ENCODE measurements around the gene VKORC1. TPM values are rescaled to one million over a fixed set of nuclear protein-coding genes. Genes with fewer than 3 reads are reported as not detected.

VKORC1 gene
- polyA plus RNA-seq, 1 donor: 58.1 TPM

DNA sequence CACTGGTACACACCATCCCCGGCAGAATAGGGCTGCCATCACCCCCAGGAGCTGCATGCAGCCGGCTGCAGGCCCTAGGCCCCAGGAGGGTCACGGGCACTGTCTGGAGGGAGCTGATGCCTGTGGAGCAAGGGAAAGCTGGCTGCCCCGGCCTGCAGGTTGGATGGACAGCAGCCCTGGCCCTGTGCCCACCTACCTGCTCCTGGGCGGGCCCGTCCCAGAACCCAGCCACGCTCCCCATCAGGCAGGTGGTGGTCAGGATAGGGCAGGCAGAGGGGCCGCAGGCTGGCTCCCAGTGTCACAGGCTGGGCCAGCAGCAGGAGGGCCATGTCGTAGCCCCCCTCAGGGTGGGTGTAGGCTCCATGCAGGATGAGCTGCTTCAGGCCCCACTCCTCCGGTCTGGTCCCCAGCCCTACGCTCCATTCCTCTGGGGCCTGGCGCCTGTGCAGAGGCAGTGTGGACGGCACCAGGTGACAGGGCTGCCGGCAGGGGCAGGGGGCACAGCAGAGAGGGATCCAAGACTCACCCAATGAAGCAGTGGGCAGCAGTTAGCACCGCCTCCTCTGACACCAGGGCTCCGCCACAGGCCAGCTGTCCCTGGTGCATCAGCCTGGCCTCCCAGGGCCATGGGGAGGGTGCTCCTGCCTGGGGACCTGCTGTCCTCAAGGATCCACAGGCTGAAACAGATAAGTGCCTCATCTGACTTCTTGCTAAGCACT, 9.9 kb downstream of the VKORC1 start:
- DNase-seq: no peak

DNA sequence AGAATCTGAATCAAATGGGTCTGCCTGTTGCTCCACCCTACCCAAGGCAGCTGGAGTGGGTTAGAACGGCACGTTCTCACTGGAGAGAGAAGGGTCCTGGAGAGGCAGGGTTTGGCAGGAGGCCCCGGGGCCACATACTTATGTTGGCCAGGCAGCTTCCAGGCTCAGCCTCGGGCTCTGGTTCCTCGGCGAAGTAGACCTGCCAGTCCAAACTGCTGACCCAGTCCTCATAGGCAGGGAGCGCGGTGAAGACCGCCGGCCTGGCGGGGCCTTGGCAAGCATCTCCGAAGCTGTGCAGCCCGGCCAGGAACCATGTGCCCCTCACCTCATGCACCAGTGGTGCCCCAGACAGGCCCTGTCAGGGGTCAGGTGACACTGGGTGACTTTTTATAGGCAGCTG, 10.6 kb downstream of the VKORC1 start:
- no peak for DNase-seq

DNA sequence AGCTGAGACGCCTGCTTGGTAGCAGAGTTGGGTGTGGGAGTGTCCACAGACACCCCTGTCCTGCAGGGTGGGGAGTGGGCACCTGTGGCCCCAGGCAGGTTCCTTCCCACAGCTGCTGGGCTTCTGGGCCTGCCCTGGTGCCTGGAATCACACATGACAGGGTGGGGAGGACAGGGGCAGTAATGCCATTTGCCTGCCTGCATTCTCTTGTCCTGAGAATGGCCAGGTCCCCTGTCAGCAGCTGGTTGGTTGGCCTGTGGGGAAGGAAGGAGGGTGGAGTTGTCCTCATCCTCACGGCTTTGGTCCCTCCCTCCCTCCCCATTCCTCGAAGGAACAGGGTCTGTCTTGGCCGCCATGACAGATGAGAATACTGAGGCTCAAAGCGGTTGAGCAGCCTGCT, 11.0 kb downstream of the VKORC1 start:
- no peak for DNase-seq

DNA sequence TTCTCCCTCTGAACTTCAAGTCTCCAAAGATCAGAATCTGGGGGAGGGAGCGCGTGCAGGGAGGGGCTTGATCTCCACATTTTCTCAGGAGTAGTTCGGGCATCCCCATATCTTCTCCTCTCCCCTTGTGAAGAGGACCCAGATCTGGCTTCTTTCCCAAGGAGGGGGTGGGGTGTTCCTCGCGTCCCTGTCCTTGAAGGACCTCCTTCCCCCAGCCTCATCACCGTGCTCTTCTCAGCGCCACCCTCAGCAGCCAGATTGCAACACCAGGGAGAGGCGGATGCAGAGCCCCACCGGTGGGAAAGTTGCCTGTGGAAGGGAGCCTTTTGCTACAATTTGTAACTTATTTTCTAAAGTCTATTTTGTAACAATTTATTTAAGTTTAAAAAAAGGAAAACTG, 11.5 kb downstream of the VKORC1 start:
- no peak for DNase-seq

DNA sequence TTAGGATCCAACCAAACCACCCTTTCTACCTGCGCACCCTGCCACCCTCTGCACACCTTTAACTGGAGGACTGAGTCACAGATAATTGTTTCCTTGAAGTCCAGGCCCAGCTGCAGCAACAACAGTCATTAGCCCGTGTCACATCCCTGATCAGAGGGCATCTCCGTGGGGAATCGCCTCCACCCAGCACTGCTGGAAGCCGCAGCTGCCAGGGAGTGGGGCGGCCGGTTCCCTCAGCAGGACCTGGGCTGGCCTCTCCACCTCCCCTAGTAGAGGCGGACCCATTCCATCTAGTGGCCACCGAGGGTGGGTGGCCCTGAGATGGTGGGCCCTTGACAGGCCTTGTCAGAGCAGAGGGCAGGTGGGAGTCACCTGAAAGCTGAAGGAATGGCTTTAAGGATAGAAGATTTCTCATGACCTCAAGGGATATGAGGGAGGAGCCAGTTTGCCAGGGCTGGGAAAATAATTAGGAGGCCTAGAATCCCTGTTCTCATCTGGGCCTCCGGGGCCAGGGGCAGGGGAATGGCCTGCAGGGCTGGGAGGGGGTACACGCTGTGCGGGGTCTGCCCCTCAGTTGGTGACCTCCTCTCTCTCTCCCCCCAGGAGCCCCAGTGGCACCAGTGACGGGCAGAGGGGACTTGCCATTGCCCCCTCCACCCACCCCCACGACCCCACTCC, 12.1 kb downstream of the VKORC1 start:
- DNase-seq: no peak

DNA sequence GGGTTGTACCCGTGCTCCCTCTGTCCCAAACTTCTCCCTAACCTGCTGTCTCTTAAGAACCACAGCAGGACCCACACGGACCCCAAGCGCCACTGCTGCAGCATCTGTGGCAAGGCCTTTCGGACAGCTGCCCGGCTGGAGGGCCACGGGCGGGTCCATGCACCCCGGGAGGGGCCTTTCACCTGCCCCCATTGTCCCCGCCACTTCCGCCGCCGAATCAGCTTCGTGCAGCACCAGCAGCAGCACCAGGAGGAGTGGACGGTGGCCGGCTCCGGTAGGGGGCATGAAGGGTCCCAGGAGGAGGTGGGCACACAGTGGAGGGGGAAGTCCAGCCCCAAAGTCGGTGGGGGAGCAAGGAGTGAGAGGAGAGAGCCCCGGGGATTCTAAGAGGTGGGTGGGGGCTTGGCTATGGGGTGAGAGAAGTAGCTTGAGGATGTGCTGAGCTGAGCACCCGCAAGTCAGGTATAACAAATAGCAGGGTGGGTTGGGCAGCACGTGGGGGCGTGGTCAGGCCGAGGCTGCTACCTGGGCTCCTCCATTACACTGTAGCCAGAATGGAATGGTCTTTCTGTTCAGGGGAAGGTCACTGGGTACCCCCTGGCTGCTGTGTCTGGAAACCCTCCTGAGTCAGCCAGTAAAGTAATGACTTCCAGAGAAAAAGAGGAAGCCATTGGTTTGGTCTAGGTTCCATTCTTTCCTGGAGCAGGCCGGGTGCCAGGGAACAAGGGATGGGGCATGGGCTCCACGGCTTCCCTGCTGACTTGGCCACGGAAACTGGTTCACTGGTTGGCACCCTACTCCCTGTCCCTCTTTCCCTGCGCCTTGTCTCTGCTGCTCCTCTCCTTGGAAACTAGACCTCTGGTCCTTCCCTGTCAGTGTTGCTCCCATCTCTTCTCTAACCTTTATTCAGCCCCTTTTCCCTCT, 12.9 kb downstream of the VKORC1 start:
- no peak for DNase-seq

DNA sequence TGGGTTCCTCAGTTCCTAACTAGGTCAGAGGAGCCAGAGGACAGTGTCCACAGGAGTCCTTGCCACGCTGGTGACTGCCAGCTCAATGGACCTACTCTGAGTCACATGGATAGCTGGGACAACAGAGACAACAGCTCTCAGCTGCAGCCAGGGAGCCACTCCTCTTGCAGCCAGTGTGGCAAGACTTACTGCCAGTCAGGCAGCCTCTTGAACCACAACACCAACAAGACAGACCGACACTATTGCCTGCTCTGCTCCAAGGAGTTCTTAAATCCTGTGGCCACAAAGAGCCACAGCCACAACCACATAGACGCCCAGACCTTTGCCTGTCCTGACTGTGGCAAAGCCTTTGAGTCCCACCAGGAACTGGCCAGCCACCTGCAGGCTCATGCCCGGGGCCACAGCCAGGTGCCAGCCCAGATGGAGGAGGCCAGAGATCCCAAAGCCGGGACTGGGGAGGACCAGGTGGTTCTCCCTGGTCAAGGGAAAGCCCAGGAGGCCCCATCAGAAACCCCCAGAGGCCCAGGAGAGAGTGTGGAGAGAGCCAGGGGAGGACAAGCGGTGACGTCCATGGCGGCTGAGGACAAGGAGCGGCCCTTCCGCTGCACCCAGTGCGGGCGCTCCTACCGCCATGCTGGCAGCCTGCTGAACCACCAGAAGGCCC, 13.7 kb downstream of the VKORC1 start:
- DNase-seq: no peak

DNA sequence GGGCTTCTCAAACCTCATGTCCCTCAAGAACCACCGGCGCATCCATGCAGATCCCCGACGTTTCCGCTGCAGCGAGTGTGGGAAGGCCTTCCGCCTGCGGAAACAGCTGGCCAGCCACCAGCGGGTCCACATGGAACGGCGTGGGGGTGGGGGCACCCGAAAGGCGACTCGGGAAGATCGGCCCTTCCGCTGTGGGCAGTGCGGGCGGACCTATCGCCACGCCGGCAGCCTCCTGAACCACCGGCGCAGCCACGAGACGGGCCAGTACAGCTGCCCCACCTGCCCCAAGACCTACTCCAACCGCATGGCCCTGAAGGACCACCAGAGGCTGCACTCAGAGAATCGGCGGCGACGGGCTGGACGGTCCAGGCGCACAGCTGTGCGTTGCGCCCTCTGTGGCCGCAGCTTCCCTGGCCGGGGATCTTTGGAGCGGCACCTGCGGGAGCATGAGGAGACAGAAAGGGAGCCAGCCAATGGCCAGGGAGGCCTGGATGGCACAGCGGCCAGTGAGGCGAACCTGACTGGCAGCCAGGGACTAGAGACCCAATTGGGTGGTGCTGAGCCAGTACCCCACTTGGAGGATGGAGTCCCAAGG, 14.5 kb downstream of the VKORC1 start:
- no peak for DNase-seq

DNA sequence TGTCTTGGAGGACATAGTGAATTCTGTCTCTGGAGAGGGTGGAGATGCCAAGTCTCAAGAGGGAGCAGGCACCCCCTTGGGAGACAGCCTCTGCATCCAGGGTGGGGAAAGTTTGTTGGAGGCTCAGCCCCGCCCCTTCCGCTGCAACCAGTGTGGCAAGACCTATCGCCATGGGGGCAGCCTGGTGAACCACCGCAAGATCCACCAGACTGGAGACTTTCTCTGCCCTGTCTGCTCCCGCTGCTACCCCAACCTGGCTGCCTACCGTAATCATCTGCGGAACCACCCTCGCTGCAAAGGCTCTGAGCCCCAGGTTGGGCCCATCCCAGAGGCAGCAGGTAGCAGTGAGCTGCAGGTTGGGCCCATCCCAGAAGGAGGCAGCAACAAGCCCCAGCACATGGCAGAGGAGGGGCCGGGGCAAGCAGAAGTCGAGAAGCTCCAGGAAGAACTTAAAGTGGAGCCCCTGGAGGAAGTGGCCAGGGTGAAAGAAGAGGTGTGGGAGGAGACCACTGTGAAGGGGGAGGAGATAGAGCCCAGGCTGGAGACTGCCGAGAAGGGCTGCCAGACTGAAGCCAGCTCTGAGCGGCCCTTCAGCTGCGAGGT, 15.2 kb downstream of the VKORC1 start:
- DNase-seq: no peak

DNA sequence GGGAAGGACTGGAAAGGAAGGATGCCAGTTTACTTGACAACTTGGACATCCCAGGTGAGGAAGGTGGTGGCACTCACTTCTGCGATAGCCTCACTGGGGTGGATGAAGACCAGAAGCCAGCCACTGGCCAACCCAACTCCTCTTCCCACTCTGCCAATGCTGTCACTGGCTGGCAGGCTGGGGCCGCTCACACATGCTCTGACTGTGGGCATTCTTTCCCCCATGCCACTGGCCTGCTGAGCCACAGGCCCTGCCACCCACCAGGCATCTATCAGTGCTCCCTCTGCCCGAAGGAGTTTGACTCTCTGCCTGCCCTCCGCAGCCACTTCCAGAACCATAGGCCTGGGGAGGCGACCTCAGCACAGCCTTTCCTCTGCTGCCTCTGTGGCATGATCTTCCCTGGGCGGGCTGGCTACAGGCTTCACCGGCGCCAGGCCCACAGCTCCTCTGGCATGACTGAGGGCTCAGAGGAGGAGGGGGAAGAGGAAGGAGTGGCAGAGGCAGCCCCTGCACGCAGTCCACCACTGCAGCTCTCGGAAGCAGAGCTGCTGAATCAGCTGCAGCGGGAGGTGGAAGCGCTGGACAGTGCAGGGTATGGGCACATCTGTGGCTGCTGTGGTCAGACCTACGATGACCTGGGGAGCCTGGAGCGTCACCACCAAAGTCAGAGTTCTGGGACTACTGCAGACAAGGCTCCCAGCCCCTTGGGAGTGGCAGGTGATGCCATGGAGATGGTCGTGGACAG, 15.8 kb downstream of the VKORC1 start:
- DNase-seq: no peak

DNA sequence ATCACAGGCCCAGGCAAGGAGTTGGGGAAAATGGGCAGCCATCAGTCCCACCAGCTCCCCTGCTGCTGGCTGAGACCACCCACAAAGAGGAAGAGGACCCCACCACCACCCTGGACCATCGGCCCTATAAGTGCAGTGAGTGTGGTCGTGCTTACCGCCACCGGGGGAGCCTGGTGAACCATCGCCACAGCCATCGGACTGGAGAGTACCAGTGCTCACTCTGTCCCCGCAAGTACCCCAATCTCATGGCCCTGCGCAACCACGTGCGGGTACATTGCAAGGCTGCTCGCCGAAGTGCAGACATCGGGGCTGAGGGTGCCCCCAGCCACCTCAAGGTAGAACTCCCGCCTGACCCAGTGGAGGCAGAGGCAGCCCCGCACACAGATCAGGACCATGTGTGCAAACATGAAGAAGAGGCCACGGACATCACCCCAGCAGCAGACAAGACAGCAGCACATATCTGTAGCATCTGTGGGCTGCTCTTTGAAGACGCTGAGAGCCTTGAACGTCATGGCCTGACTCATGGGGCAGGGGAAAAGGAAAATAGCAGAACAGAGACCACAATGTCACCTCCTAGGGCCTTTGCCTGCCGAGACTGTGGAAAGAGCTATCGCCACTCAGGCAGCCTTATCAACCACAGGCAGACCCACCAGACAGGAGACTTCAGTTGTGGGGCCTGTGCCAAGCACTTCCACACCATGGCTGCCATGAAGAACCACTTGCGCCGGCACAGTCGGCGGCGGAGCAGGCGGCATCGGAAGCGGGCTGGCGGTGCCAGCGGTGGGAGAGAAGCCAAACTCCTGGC, 16.8 kb downstream of the VKORC1 start:
- no peak for DNase-seq

DNA sequence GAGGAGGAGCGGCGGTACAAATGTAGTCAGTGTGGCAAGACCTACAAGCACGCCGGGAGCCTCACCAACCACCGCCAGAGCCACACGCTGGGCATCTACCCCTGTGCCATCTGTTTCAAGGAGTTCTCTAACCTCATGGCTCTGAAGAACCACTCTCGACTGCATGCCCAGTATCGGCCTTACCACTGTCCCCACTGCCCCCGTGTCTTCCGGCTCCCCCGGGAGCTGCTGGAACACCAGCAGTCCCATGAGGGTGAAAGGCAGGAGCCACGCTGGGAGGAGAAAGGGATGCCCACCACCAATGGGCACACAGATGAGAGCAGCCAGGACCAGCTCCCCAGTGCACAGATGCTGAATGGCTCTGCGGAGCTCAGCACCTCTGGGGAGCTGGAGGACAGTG, 17.6 kb downstream of the VKORC1 start:
- DNase-seq: no peak

DNA sequence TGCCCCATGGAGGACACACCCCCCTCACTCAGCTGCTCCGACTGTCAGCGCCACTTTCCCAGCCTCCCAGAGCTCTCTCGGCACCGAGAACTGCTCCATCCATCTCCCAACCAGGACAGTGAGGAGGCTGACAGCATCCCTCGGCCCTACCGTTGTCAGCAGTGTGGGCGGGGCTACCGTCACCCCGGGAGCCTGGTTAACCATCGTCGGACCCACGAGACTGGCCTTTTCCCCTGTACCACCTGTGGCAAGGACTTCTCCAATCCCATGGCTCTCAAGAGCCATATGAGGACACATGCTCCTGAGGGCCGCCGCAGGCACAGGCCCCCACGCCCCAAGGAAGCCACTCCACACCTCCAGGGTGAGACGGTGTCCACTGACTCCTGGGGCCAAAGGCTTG, 18.3 kb downstream of the VKORC1 start:
- no peak for DNase-seq

DNA sequence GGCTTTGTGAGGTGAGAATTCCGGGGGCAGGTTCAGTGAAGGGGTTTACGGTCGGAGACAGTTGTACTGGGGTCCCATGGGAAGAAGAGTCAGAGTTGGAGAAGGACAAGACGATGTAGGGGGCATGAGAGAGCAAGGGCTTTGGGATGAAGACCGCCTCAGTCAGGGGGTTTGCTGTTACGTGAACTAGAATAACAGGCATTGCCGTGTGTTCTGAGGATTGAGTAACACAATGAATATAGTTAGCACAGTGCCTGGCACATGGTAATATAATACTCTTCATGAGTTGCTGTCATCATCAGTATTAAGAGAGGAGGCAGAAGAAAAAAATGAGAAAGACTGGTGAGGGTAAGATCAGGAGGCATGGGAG, 19.8 kb downstream of the VKORC1 start:
- no peak for DNase-seq

DNA sequence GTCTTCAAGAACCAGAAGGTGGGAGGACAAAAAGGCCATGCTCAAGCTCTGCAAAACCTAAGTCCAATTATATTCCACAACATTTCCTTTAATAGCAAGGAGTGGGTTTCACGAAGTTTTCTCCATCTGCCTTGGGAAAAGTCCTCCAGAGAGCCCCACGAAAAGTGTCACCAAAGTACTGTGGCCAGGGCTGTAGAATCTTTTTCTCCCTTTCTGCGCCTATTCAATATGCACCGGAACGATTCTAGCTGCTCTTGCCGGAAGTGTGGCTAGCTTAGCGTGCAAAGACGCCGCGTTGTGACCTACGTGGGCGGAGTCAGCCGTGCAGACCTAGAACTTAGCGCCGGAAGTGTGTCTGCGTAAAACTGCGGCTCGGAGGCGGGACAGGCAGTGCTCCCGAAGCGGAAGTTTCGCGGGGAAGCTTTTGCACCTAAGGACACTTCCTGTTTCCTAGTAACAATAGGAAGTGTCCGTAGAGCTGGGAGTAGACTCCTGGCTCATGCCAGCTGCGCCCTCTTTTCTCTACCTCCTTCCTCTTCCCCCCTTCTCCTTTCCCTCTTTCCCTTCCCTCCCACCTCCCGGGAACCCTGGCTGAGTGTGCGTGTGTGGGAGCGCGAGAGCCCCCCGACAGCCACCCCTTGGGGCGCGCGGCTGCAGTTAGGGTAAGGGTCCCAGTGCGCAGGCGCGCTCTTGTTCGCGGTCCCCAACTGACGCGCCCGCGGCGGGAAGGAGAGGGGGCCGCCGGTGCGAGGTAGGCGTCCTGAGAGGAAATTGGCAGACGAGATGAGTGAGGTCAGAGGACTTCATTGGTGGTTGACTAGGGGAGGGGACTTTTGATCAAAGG, 20.4 kb downstream of the VKORC1 start, which contains the start of the genes ZNF646 and ZNF668:
Gene ZNF646 (plus strand): TSS at position 453 of the 844 bp plus-strand sequence. CDS start 1,903 bp downstream, outside the sequence.
Gene ZNF668 (minus strand): TSS at position 271 of the 844 bp plus-strand sequence. CDS start 9,781 bp downstream, outside the sequence.
- peak; percentile 98 for DNase-seq

DNA sequence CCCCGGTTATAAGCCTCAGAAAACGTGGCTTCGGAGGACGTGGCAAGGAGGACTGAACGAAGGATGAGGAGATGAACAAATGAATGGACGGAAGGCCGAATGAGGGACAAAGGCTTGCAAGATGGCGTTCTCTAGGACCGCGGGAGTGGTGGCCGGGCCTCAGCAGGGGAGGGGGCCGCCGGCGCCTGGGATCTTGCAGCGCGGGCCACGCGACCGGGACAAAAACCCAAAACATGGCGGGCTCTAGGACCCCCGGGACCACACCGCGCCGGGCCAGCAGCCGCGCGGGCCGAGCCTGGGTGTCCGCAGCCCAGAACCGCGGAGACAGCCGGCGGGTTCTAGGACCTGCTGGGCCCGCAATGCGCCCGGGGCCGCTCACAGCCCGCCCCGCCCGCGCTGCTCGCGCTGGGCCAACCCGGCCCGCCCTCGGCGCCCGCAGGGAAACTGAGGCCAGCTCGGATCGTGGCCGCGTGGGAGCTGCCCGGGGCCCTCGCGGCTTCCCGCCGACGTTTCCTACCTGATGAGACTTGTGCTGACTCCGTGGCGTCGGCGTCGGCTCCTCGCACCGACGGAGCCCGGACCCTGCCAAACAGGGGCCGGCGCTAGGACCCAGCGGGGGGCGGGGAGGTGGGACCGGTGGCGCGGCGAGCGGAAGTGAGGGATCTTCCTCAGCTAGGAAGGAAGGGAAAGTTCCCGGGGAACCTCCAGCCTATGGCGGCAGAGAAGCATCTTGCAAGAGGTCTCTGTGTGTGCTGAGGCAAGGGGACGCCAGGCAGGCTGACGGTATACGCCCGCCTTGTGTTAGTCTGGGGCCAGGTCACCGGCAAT, 21.2 kb downstream of the VKORC1 start:
- peak; percentile 91 for DNase-seq

DNA sequence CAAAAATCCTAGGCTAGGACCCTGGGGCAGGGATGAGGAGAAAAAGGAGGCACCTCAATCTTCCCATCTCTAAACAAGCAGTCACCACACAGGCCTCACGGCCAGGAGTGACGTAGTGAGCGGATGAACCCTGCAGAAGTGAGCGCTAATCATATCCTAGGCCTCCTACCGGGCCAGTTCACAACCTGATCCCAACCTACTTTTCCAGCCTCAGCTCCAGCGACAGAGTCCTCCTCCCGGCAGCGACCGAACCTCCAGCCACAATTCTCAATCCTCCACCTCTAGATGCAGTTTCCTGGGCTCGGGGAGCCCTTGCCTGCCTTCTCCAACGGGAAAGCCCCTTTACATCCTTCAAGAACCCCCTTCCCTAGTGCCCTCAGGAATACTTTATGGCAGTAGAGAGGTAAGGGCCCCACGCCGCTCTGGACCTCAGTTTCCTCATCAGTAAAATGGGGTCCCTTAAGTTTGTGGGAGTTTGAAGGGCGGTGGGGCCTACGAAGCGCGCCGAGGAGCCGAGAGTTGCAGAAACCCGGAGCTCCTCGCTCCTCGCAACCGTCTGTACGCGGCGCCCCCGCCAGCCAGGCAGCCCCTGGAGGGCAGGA, 22.0 kb downstream of the VKORC1 start:
- DNase-seq: no peak

All from left kidney (tissue), 2 donors.